Measurements from ENCODE around the gene KIF16B. TPM values are rescaled to one million over a fixed set of nuclear protein-coding genes. Genes with fewer than 3 reads are reported as not detected.

The KIF16B gene
- total RNA-seq, 1 experiment from 2014 or later, result 7.6 TPM

- TF ChIP-seq, protein P1, sequence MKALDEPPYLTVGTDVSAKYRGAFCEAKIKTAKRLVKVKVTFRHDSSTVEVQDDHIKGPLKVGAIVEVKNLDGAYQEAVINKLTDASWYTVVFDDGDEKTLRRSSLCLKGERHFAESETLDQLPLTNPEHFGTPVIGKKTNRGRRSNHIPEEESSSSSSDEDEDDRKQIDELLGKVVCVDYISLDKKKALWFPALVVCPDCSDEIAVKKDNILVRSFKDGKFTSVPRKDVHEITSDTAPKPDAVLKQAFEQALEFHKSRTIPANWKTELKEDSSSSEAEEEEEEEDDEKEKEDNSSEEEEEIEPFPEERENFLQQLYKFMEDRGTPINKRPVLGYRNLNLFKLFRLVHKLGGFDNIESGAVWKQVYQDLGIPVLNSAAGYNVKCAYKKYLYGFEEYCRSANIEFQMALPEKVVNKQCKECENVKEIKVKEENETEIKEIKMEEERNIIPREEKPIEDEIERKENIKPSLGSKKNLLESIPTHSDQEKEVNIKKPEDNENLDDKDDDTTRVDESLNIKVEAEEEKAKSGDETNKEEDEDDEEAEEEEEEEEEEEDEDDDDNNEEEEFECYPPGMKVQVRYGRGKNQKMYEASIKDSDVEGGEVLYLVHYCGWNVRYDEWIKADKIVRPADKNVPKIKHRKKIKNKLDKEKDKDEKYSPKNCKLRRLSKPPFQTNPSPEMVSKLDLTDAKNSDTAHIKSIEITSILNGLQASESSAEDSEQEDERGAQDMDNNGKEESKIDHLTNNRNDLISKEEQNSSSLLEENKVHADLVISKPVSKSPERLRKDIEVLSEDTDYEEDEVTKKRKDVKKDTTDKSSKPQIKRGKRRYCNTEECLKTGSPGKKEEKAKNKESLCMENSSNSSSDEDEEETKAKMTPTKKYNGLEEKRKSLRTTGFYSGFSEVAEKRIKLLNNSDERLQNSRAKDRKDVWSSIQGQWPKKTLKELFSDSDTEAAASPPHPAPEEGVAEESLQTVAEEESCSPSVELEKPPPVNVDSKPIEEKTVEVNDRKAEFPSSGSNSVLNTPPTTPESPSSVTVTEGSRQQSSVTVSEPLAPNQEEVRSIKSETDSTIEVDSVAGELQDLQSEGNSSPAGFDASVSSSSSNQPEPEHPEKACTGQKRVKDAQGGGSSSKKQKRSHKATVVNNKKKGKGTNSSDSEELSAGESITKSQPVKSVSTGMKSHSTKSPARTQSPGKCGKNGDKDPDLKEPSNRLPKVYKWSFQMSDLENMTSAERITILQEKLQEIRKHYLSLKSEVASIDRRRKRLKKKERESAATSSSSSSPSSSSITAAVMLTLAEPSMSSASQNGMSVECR (CRISPR knock-in tag; IDR thresholded peaks at IDR 0.05; ENCODE audit: borderline replicate concordance), result no peak
- TF ChIP-seq PRDM15 (CRISPR knock-in tag; IDR thresholded peaks at IDR 0.05), result no peak
- Mint-ChIP-seq H3K4me3 (no peak overlapping the region), H3K36me3 (peaks cover 6% of the 10 kb centered on the region; the same call in 1 of the 2 replicates), H3K4me1 (peaks cover 3% of the 10 kb centered on the region; the same call in 1 of the 2 replicates), H3K27ac (no peak overlapping the region), H3K9me3 (no peaks in the 10 kb centered on the region), H3K27me3 (ENCODE audit: low read depth) (no peaks in the 10 kb centered on the region)
- DNase-seq (ENCODE audit: low spot score), result no peak
- CTCF ChIA-PET, result no interaction called here
- POLR2A ChIA-PET, result no interaction called here
- no peak for ATAC-seq
These were observed 73.1 kb downstream of the KIF16B start for GRCh38 chr20:16500197-16500596.

- peaks cover 3% of the 10 kb centered on the region; the same call in 1 of the 2 replicates for H3K4me1 Mint-ChIP-seq
- no peak for ATAC-seq
- H3K27me3 Mint-ChIP-seq (ENCODE audit: low read depth), result no peaks in the 10 kb centered on the region
- no peak for DNase-seq (ENCODE audit: low spot score)
- no peak overlapping the region for H3K27ac Mint-ChIP-seq
- ChIA-PET POLR2A (no interaction called here), CTCF (no interaction called here)
- H3K4me3 Mint-ChIP-seq, result no peak overlapping the region
- H3K36me3 Mint-ChIP-seq, result peaks cover 7% of the 10 kb centered on the region
- no peaks in the 10 kb centered on the region for H3K9me3 Mint-ChIP-seq
- no peak for TF ChIP-seq NFE2L1 (CRISPR knock-in tag; IDR thresholded peaks at IDR 0.05)
- TF ChIP-seq HMGXB4 (CRISPR knock-in tag; IDR thresholded peaks at IDR 0.05), result no peak
- TF ChIP-seq TEAD4 (CRISPR knock-in tag; IDR thresholded peaks at IDR 0.05), result no peak
- TF ChIP-seq FOXP1 (CRISPR knock-in tag; IDR thresholded peaks at IDR 0.05; ENCODE audit: borderline replicate concordance), result no peak
- no peak for TF ChIP-seq NFYB (CRISPR knock-in tag; conservative IDR thresholded peaks at IDR 0.05; ENCODE audit: low read depth)
- TF ChIP-seq TP53 (CRISPR knock-in tag; IDR thresholded peaks at IDR 0.05), result no peak
- TF ChIP-seq ATF1 (CRISPR knock-in tag; IDR thresholded peaks at IDR 0.05), result no peak
- TF ChIP-seq ZNF416 (CRISPR knock-in tag; IDR thresholded peaks at IDR 0.05), result no peak
- no peak for TF ChIP-seq IRF1 (CRISPR knock-in tag; IDR thresholded peaks at IDR 0.05)
- no peak for TF ChIP-seq AFF4 (CRISPR knock-in tag; IDR thresholded peaks at IDR 0.05; ENCODE audit: borderline replicate concordance)
- TF ChIP-seq USF1 (CRISPR knock-in tag; IDR thresholded peaks at IDR 0.05), result no peak
- TF ChIP-seq FOXP4 (CRISPR knock-in tag; IDR thresholded peaks at IDR 0.05), result no peak
- TF ChIP-seq ETV6 (CRISPR knock-in tag; IDR thresholded peaks at IDR 0.05), result no peak
These were observed 74.6 kb downstream of the KIF16B start for GRCh38 chr20:16498526-16499253.

Data from WTC11 (cell line).